ENCODE results near the gene COL15A1. TPM values are rescaled to one million over a fixed set of nuclear protein-coding genes. Genes with fewer than 3 reads are reported as not detected.
"Not testable (repeated sequence)": the region's sequence is repeated elsewhere in the genome, so short reads cannot be mapped to it uniquely, and the experiment has no call there.

The COL15A1 gene
- 47.2 TPM for total RNA-seq
- long read RNA-seq, full-length matches to known transcripts: 35 of 84 reads
- long read RNA-seq, partial matches to known transcripts: 40 of 84 reads
- long read RNA-seq, other reads (novel, unspliced or antisense): 9 of 84 reads

- intact Hi-C loops (cut with micrococcal nuclease): loop anchor here (10.0 kb wide), 1 partner anchor 59 kb away; no protein-coding TSS in a partner anchor
- DNase-seq: peak; percentile 67
- ATAC-seq: peak; percentile 73
Observed at GRCh38 chr9:98943682-98944056, at the start of gene COL15A1. COL15A1 (plus strand) TSS chr9:98943907; CDS start chr9:98944062, 155 bp downstream.

GRCh38 chr9:98894171-98894570 is 49.5 kb upstream of the COL15A1 start:
- no peak for ATAC-seq
- intact Hi-C loops (cut with micrococcal nuclease): no loop called here

GRCh38 chr9:98894761-98895160 is 48.9 kb upstream of the COL15A1 start:
- no peak for ATAC-seq
- intact Hi-C loops (cut with micrococcal nuclease): no loop called here
- no peak for DNase-seq

More at GRCh38 chr9:98894171-98894570, 49.5 kb upstream of the COL15A1 start:
- no peak for DNase-seq

- ATAC-seq (no peak), DNase-seq (no peak)
- intact Hi-C loops (cut with micrococcal nuclease): no loop called here
Observed at GRCh38 chr9:98896632-98897031, 47.1 kb upstream of the COL15A1 start.

- ATAC-seq: no peak
- intact Hi-C loops (cut with micrococcal nuclease): no loop called here
- DNase-seq: no peak
Observed at GRCh38 chr9:98897745-98898144, 46.0 kb upstream of the COL15A1 start.

GRCh38 chr9:98899408-98900056 is 44.2 kb upstream of the COL15A1 start:
- DNase-seq: no peak
- peak; percentile 17 for ATAC-seq
- intact Hi-C loops (cut with micrococcal nuclease): no loop called here

GRCh38 chr9:98900244-98900643 is 43.5 kb upstream of the COL15A1 start:
- ATAC-seq (no peak), DNase-seq (no peak)
- intact Hi-C loops (cut with micrococcal nuclease): no loop called here

- intact Hi-C loops (cut with micrococcal nuclease): no loop called here
- no peak for ATAC-seq
Observed at GRCh38 chr9:98900725-98901124, 43.0 kb upstream of the COL15A1 start.

GRCh38 chr9:98901843-98902242 is 41.9 kb upstream of the COL15A1 start:
- intact Hi-C loops (cut with micrococcal nuclease); ATAC-seq: not testable (repeated sequence)

More at GRCh38 chr9:98900725-98901124, 43.0 kb upstream of the COL15A1 start:
- DNase-seq: no peak

GRCh38 chr9:98902516-98902915 is 41.2 kb upstream of the COL15A1 start:
- no peak for ATAC-seq
- no peak for DNase-seq
- intact Hi-C loops (cut with micrococcal nuclease): no loop called here

More at GRCh38 chr9:98901843-98902242, 41.9 kb upstream of the COL15A1 start:
- not testable (repeated sequence) for DNase-seq

- intact Hi-C loops (cut with micrococcal nuclease): no loop called here
- no peak for DNase-seq
- ATAC-seq: no peak
Observed at GRCh38 chr9:98902925-98903324, 40.8 kb upstream of the COL15A1 start.

GRCh38 chr9:98903961-98904411 is 39.7 kb upstream of the COL15A1 start:
- intact Hi-C loops (cut with micrococcal nuclease): no loop called here
- ATAC-seq (peak; percentile 17), DNase-seq (peak; percentile 43)

GRCh38 chr9:98905015-98905414 is 38.7 kb upstream of the COL15A1 start:
- ATAC-seq (no peak), DNase-seq (no peak)
- intact Hi-C loops (cut with micrococcal nuclease): no loop called here

GRCh38 chr9:98906273-98907040 is 37.2 kb upstream of the COL15A1 start:
- peak; percentile 17 for ATAC-seq
- intact Hi-C loops (cut with micrococcal nuclease): no loop called here

GRCh38 chr9:98907055-98907454 is 36.7 kb upstream of the COL15A1 start:
- intact Hi-C loops (cut with micrococcal nuclease): no loop called here
- DNase-seq (no peak), ATAC-seq (peak; percentile 41)

More at GRCh38 chr9:98906273-98907040, 37.2 kb upstream of the COL15A1 start:
- peak; percentile 76 for DNase-seq

- intact Hi-C loops (cut with micrococcal nuclease): no loop called here
- no peak for DNase-seq
- peak; percentile 42 for ATAC-seq
Observed at GRCh38 chr9:98908897-98909634, 34.6 kb upstream of the COL15A1 start.

- no peak for DNase-seq
- intact Hi-C loops (cut with micrococcal nuclease): loop anchor here (10.0 kb wide), 1 partner anchor 45 kb away; no protein-coding TSS in a partner anchor
- no peak for ATAC-seq
Observed at GRCh38 chr9:98909935-98910334, 33.8 kb upstream of the COL15A1 start.

GRCh38 chr9:98911042-98911441 is 32.7 kb upstream of the COL15A1 start:
- ATAC-seq: no peak
- intact Hi-C loops (cut with micrococcal nuclease): loop anchor here (10.0 kb wide), 1 partner anchor 46 kb away; no protein-coding TSS in a partner anchor
- no peak for DNase-seq

GRCh38 chr9:98911738-98912137 is 32.0 kb upstream of the COL15A1 start:
- intact Hi-C loops (cut with micrococcal nuclease): loop anchor here (10.0 kb wide), 1 partner anchor 47 kb away; no protein-coding TSS in a partner anchor
- ATAC-seq, DNase-seq: not testable (repeated sequence)

All from left ventricle myocardium superior (tissue), 1 donor.